NT2/D1 (cell line): ENCODE measurements around the gene SMG7.

Experiments
- DNase-seq: peaks from one replicate; pipeline ENCODE4 v3.0.0-alpha.2; 2011; ENCODE audit warnings: low read depth, low spot score
- H3K27me3 ChIP-seq: 2 replicates; pipeline ENCODE4 v1.6.0; 2011; ENCODE audit warnings: mild to moderate bottlenecking; ENCODE audit not compliant: insufficient read length, insufficient read depth
- H3K36me3 ChIP-seq: 2 replicates; pipeline ENCODE4 v1.6.1; 2011; ENCODE audit warnings: mild to moderate bottlenecking, low read length, mixed read lengths; ENCODE audit not compliant: insufficient read depth, insufficient read length
- H3K4me1 ChIP-seq: 2 replicates; pipeline ENCODE4 v1.5.1; 2011; ENCODE audit not compliant: insufficient read depth, insufficient read length
- H3K4me3 ChIP-seq: 2 replicates; pipeline ENCODE4 v1.5.1; 2011; ENCODE audit warnings: low read depth; ENCODE audit not compliant: insufficient read length
- H3K9ac ChIP-seq: 2 replicates; pipeline ENCODE4 v1.6.0; 2011; ENCODE audit warnings: low read depth; ENCODE audit not compliant: insufficient read length
- H3K9me3 ChIP-seq: 2 replicates; pipeline ENCODE4 v1.5.1; 2011; ENCODE audit warnings: mild to moderate bottlenecking, low read length; ENCODE audit not compliant: insufficient read depth
- SUZ12 ChIP-seq: IDR thresholded peaks from 2 replicates; pipeline ENCODE4 v1.6.1; 2011; ENCODE audit not compliant: insufficient read length, insufficient read depth; ENCODE audit errors: extremely low read depth
- YY1 ChIP-seq: IDR thresholded peaks from 2 replicates; pipeline ENCODE4 v1.6.1; 2011; ENCODE audit not compliant: insufficient read length, insufficient read depth
- ZNF274 ChIP-seq: IDR thresholded peaks from 2 replicates; pipeline ENCODE4 v1.6.1; 2011; ENCODE audit warnings: mild to moderate bottlenecking, low read depth, low read length

SMG7 gene

GRCh38 chr1:183533617-183534174, 61.4 kb downstream of the SMG7 start:
- H3K36me3 ChIP-seq = peaks cover 90% of the 10 kb centered on the region
- no peaks in the 10 kb centered on the region for H3K27me3 ChIP-seq
- no peak for TF ChIP-seq YY1
- no peak for TF ChIP-seq SUZ12
- no peak for TF ChIP-seq ZNF274
- no peak overlapping the region for H3K4me3 ChIP-seq
- H3K9me3 ChIP-seq = no peaks in the 10 kb centered on the region
- no peak for DNase-seq
- H3K4me1 ChIP-seq = no peaks in the 10 kb centered on the region
- no peak overlapping the region for H3K9ac ChIP-seq

- no peak for DNase-seq
- Histone ChIP-seq H3K27me3 (no peaks in the 10 kb centered on the region), H3K4me1 (no peaks in the 10 kb centered on the region), H3K4me3 (no peak overlapping the region), H3K36me3 (peaks cover 96% of the 10 kb centered on the region), H3K9ac (no peak overlapping the region), H3K9me3 (no peaks in the 10 kb centered on the region)
- TF ChIP-seq ZNF274 (no peak), SUZ12 (no peak), YY1 (no peak)
These were observed 65.1 kb downstream of the SMG7 start for GRCh38 chr1:183537405-183537804.

- Histone ChIP-seq H3K36me3 (peaks cover 92% of the 10 kb centered on the region), H3K27me3 (no peaks in the 10 kb centered on the region)
- DNase-seq = peak; percentile 38
These were observed 71.4 kb downstream of the SMG7 start for GRCh38 chr1:183543619-183544204.

GRCh38 chr1:183544598-183545297, 72.4 kb downstream of the SMG7 start:
- TF ChIP-seq YY1 (no peak), SUZ12 (no peak), ZNF274 (no peak)
- Histone ChIP-seq H3K9ac (no peak overlapping the region), H3K27me3 (no peaks in the 10 kb centered on the region), H3K36me3 (peaks cover 92% of the 10 kb centered on the region), H3K9me3 (no peaks in the 10 kb centered on the region), H3K4me1 (no peaks in the 10 kb centered on the region), H3K4me3 (no peak overlapping the region)
- no peak for DNase-seq

More at GRCh38 chr1:183543619-183544204, 71.4 kb downstream of the SMG7 start:
- no peaks in the 10 kb centered on the region for H3K9me3 ChIP-seq
- H3K4me1 ChIP-seq = no peaks in the 10 kb centered on the region
- H3K9ac ChIP-seq = no peak overlapping the region
- no peak overlapping the region for H3K4me3 ChIP-seq
- no peak for TF ChIP-seq YY1
- TF ChIP-seq ZNF274 = no peak
- TF ChIP-seq SUZ12 = no peak

GRCh38 chr1:183546427-183546826, 74.1 kb downstream of the SMG7 start:
- Histone ChIP-seq H3K9me3 (no peaks in the 10 kb centered on the region), H3K4me3 (no peak overlapping the region), H3K9ac (no peak overlapping the region), H3K27me3 (no peaks in the 10 kb centered on the region), H3K36me3 (peaks cover 92% of the 10 kb centered on the region), H3K4me1 (no peaks in the 10 kb centered on the region)
- no peak for DNase-seq
- TF ChIP-seq SUZ12 = no peak
- no peak for TF ChIP-seq ZNF274
- TF ChIP-seq YY1 = no peak

- TF ChIP-seq YY1 (no peak), ZNF274 (no peak), SUZ12 (no peak)
- no peaks in the 10 kb centered on the region for H3K4me1 ChIP-seq
- H3K9ac ChIP-seq = no peak overlapping the region
- no peaks in the 10 kb centered on the region for H3K27me3 ChIP-seq
- no peak for DNase-seq
- no peaks in the 10 kb centered on the region for H3K9me3 ChIP-seq
- H3K36me3 ChIP-seq = peaks cover 96% of the 10 kb centered on the region
- H3K4me3 ChIP-seq = no peak overlapping the region
These were observed 75.8 kb downstream of the SMG7 start for GRCh38 chr1:183548116-183548515.

GRCh38 chr1:183550915-183551314, 78.6 kb downstream of the SMG7 start:
- DNase-seq = no peak
- no peaks in the 10 kb centered on the region for H3K27me3 ChIP-seq
- peaks cover 96% of the 10 kb centered on the region for H3K36me3 ChIP-seq
- no peaks in the 10 kb centered on the region for H3K9me3 ChIP-seq
- no peak for TF ChIP-seq ZNF274
- TF ChIP-seq YY1 = no peak
- no peak for TF ChIP-seq SUZ12
- no peaks in the 10 kb centered on the region for H3K4me1 ChIP-seq
- H3K4me3 ChIP-seq = no peak overlapping the region
- H3K9ac ChIP-seq = no peak overlapping the region
